Hepatocyte (in vitro differentiated cells): ENCODE results near the gene ZNF317. TPM values are rescaled to one million over a fixed set of nuclear protein-coding genes. Genes with fewer than 3 reads are reported as not detected.

Experiments
- DNase-seq: peaks from one replicate; pipeline ENCODE4 v3.0.0-alpha.2; 2016; ENCODE audit warnings: low spot score
- H2AFZ ChIP-seq: fragments of 200-600 bp; sonication (generic); 2 replicates; pipeline ENCODE4 v1.6.0; 2016; ENCODE audit warnings: antibody characterized with exemption, mild to moderate bottlenecking
- H3K27ac ChIP-seq: fragments of 200-600 bp; sonication (generic); 2 replicates; pipeline ENCODE4 v1.5.1; 2016; ENCODE audit warnings: mild to moderate bottlenecking
- H3K27me3 ChIP-seq: fragments of 200-600 bp; sonication (generic); 2 replicates; pipeline ENCODE4 v1.6.1; 2016
- H3K36me3 ChIP-seq: fragments of 200-600 bp; sonication (generic); replicated peaks from 2 replicates; pipeline ENCODE4 v1.5.1; 2016; ENCODE audit warnings: low read depth; ENCODE audit not compliant: insufficient read depth
- H3K4me1 ChIP-seq: fragments of 200-600 bp; sonication (generic); 2 replicates; pipeline ENCODE4 v1.5.1; 2016; ENCODE audit warnings: mild to moderate bottlenecking, moderate library complexity; ENCODE audit not compliant: insufficient read depth
- H3K4me2 ChIP-seq: fragments of 200-600 bp; sonication (generic); 2 replicates; pipeline ENCODE4 v1.6.0; 2016
- H3K4me3 ChIP-seq: fragments of 200-600 bp; sonication (generic); 2 replicates; pipeline ENCODE4 v1.5.1; 2016; ENCODE audit warnings: mild to moderate bottlenecking
- H3K79me2 ChIP-seq: fragments of 200-600 bp; sonication (generic); 2 replicates; pipeline ENCODE4 v1.6.0; 2017; ENCODE audit warnings: mild to moderate bottlenecking
- H3K9me2 ChIP-seq: fragments of 200-600 bp; sonication (generic); replicated peaks from 2 replicates; pipeline ENCODE4 v1.6.0; 2017; ENCODE audit warnings: mild to moderate bottlenecking; ENCODE audit not compliant: insufficient read depth
- H3K9me3 ChIP-seq: fragments of 200-600 bp; sonication (generic); 2 replicates; pipeline ENCODE4 v1.5.1; 2016; ENCODE audit warnings: low read depth, mild to moderate bottlenecking
- H4K20me1 ChIP-seq: fragments of 200-600 bp; sonication (generic); 2 replicates; pipeline ENCODE4 v1.6.0; 2016; ENCODE audit warnings: mild to moderate bottlenecking; ENCODE audit not compliant: insufficient read depth, poor library complexity, severe bottlenecking
- CTCF ChIP-seq: fragments of 200-600 bp; sonication (generic); IDR thresholded peaks from 2 replicates; pipeline ENCODE4 v1.5.1; 2016; ENCODE audit warnings: antibody characterized with exemption, mild to moderate bottlenecking; ENCODE audit not compliant: poor library complexity
- EZH2 ChIP-seq: fragments of 200-600 bp; sonication (generic); IDR thresholded peaks from 2 replicates; pipeline ENCODE4 v1.6.1; 2016; ENCODE audit warnings: antibody characterized with exemption, mild to moderate bottlenecking, borderline replicate concordance
- EZH2phosphoT487 ChIP-seq: fragments of 200-600 bp; sonication (generic); IDR thresholded peaks from one replicate; pipeline ENCODE4 v1.6.1; 2018; ENCODE audit warnings: antibody characterized with exemption, mild to moderate bottlenecking, low read depth, moderate library complexity; ENCODE audit not compliant: unreplicated experiment, severe bottlenecking
- WGBS: methylation state at CpG from one replicate; pipeline ENCODE4 v1.1.6; 2016; ENCODE audit warnings: low lambda C conversion rate; ENCODE audit errors: missing lambda C conversion rate; 5-methylcytosine and 5-hydroxymethylcytosine counted together
- polyA plus RNA-seq: library from polyadenylated mRNA; unstranded; fragments of >200 nt; fragmentation: Nextera tagmentation; extraction: Ambion mirVana; gene quantifications from 2 replicates; pipeline ENCODE4 v1.2.1, GENCODE V29; 2016
- total RNA-seq: library from RNA; depleted of rRNA; stranded (reverse); fragments of >200 nt; gene quantifications from 2 replicates; pipeline ENCODE4 v1.2.3, GENCODE V29; 2014

Gene ZNF317
- total and polyA plus RNA-seq, 2 experiments from 2014 or later: 14.6 to 27.5 TPM

- Histone ChIP-seq H3K4me2 (no peak overlapping the region), H3K79me2 (no peaks in the 10 kb centered on the region), H3K9me3 (no peaks in the 10 kb centered on the region), H3K4me1 (no peaks in the 10 kb centered on the region), H3K27ac (no peak overlapping the region), H2AFZ (no peak overlapping the region), H3K9me2 (no peaks in the 10 kb centered on the region), H3K27me3 (no peaks in the 10 kb centered on the region), H4K20me1 (no peaks in the 10 kb centered on the region), H3K4me3 (no peak overlapping the region), H3K36me3 (no peaks in the 10 kb centered on the region)
- no peak for DNase-seq
- no peak for TF ChIP-seq EZH2phosphoT487
- TF ChIP-seq CTCF: no peak
- TF ChIP-seq EZH2: no peak
- 79% methylated on average over 3 of the region's 3 CpGs for WGBS
These were observed 12.0 kb upstream of the ZNF317 start for GRCh38 chr19:9128171-9128570.

- Histone ChIP-seq H3K4me3 (no peak overlapping the region), H3K79me2 (no peaks in the 10 kb centered on the region), H3K27ac (no peak overlapping the region), H3K9me3 (no peaks in the 10 kb centered on the region), H3K27me3 (no peaks in the 10 kb centered on the region), H3K4me1 (no peaks in the 10 kb centered on the region), H2AFZ (no peak overlapping the region), H3K9me2 (no peaks in the 10 kb centered on the region), H3K4me2 (no peak overlapping the region), H4K20me1 (no peaks in the 10 kb centered on the region), H3K36me3 (no peaks in the 10 kb centered on the region)
- 85% methylated on average over 1 of the region's 1 CpG for WGBS
- DNase-seq: no peak
- no peak for TF ChIP-seq CTCF
- no peak for TF ChIP-seq EZH2
- TF ChIP-seq EZH2phosphoT487: no peak
These were observed 9.2 kb upstream of the ZNF317 start for GRCh38 chr19:9130965-9131364.

GRCh38 chr19:9132422-9132821 is 7.8 kb upstream of the ZNF317 start:
- TF ChIP-seq EZH2phosphoT487 (no peak), CTCF (no peak), EZH2 (no peak)
- no peaks in the 10 kb centered on the region for H3K9me3 ChIP-seq
- H2AFZ ChIP-seq: no peak overlapping the region
- H4K20me1 ChIP-seq: no peaks in the 10 kb centered on the region
- DNase-seq: no peak
- WGBS: 73% methylated on average over 5 of the region's 5 CpGs
- no peak overlapping the region for H3K27ac ChIP-seq
- H3K9me2 ChIP-seq: no peaks in the 10 kb centered on the region
- no peak overlapping the region for H3K4me3 ChIP-seq
- H3K4me2 ChIP-seq: no peak overlapping the region
- no peaks in the 10 kb centered on the region for H3K27me3 ChIP-seq
- H3K79me2 ChIP-seq: no peaks in the 10 kb centered on the region
- no peaks in the 10 kb centered on the region for H3K4me1 ChIP-seq
- no peaks in the 10 kb centered on the region for H3K36me3 ChIP-seq
